ENCODE measurements around the gene TANC1.

TANC1 gene

GRCh38 chr2:158994920-158995676 lies 26.7 kb downstream of the TANC1 start:
- DNase-seq (ENCODE audit: low read depth) = no peak

- no peak for DNase-seq (ENCODE audit: low read depth)
Observed at GRCh38 chr2:158995677-158996049, 27.2 kb downstream of the TANC1 start.

GRCh38 chr2:158996378-158996993 lies 28.0 kb downstream of the TANC1 start:
- no peak for DNase-seq (ENCODE audit: low read depth)

- DNase-seq (ENCODE audit: low read depth) = no peak
Observed at GRCh38 chr2:158997037-158997790, 28.8 kb downstream of the TANC1 start.

- DNase-seq (ENCODE audit: low read depth) = no peak
Observed at GRCh38 chr2:158998551-158999248, 30.3 kb downstream of the TANC1 start.

- DNase-seq (ENCODE audit: low read depth) = no peak
Observed at GRCh38 chr2:158999458-158999857, 31.0 kb downstream of the TANC1 start.

GRCh38 chr2:159000072-159000471 lies 31.6 kb downstream of the TANC1 start:
- no peak for DNase-seq (ENCODE audit: low read depth)

GRCh38 chr2:159002462-159003111 lies 34.1 kb downstream of the TANC1 start:
- no peak for DNase-seq (ENCODE audit: low read depth)

- no peak for DNase-seq (ENCODE audit: low read depth)
Observed at GRCh38 chr2:159003555-159003954, 35.1 kb downstream of the TANC1 start.

GRCh38 chr2:159004849-159005248 lies 36.4 kb downstream of the TANC1 start:
- DNase-seq (ENCODE audit: low read depth) = no peak

GRCh38 chr2:159009940-159010339 lies 41.5 kb downstream of the TANC1 start:
- no peak for DNase-seq (ENCODE audit: low read depth)

- no peak for DNase-seq (ENCODE audit: low read depth)
Observed at GRCh38 chr2:159010340-159010739, 41.9 kb downstream of the TANC1 start.

GRCh38 chr2:159010963-159011362 lies 42.5 kb downstream of the TANC1 start:
- DNase-seq (ENCODE audit: low read depth) = no peak

GRCh38 chr2:159012142-159012541 lies 43.7 kb downstream of the TANC1 start:
- no peak for DNase-seq (ENCODE audit: low read depth)

- DNase-seq (ENCODE audit: low read depth) = no peak
Observed at GRCh38 chr2:159013103-159013502, 44.7 kb downstream of the TANC1 start.

GRCh38 chr2:159015174-159015573 lies 46.7 kb downstream of the TANC1 start:
- no peak for DNase-seq (ENCODE audit: low read depth)

- DNase-seq (ENCODE audit: low read depth) = no peak
Observed at GRCh38 chr2:159015823-159016222, 47.4 kb downstream of the TANC1 start.

- no peak for DNase-seq (ENCODE audit: low read depth)
Observed at GRCh38 chr2:159017837-159018236, 49.4 kb downstream of the TANC1 start.

- no peak for DNase-seq (ENCODE audit: low read depth)
Observed at GRCh38 chr2:159019021-159019420, 50.6 kb downstream of the TANC1 start.

GRCh38 chr2:159022019-159022418 lies 53.6 kb downstream of the TANC1 start:
- no peak for DNase-seq (ENCODE audit: low read depth)

- DNase-seq (ENCODE audit: low read depth) = no peak
Observed at GRCh38 chr2:159026170-159026569, 57.7 kb downstream of the TANC1 start.

- DNase-seq (ENCODE audit: low read depth) = no peak
Observed at GRCh38 chr2:159028776-159029175, 60.3 kb downstream of the TANC1 start.
